Gastrocnemius medialis (tissue), 4 donors: ENCODE results near the gene RPL4. TPM values are rescaled to one million over a fixed set of nuclear protein-coding genes. Genes with fewer than 3 reads are reported as not detected.

Source experiments
- ATAC-seq, 2 donors: fragments of 150-250 bp; one replicate each; pipeline ENCODE4 v1.9.1; 2016
- DNase-seq, 2 donors: peaks; one replicate each; pipeline ENCODE4 v3.0.0-alpha.2; 2019
- H3K27ac ChIP-seq, 4 donors: fragments of 200-600 bp; sonication (generic); 1 replicate in 1 of 4; 2 replicates in 3 of 4; pipeline ENCODE4 v1.5.1; 2016 to 2018; ENCODE audit warnings: mild to moderate bottlenecking in 2 of 4, moderate library complexity in 1 of 4
- H3K27me3 ChIP-seq, 3 donors: fragments of 200-600 bp; sonication (generic) in 2 of 3; 1 replicate in 1 of 3; 2 replicates in 2 of 3; pipeline versions ENCODE4 v1.5.1 to v1.6.0; 2016 to 2019; ENCODE audit warnings: mild to moderate bottlenecking in 1 of 3, moderate library complexity in 1 of 3
- H3K36me3 ChIP-seq, 2 donors: fragments of 200-600 bp; sonication (generic) in 1 of 2; one replicate each; pipeline ENCODE4 v1.5.1; 2017 to 2018
- H3K4me1 ChIP-seq, 2 donors: fragments of 200-600 bp; sonication (generic) in 1 of 2; one replicate each; pipeline ENCODE4 v1.5.1; 2016 to 2017; ENCODE audit warnings: mild to moderate bottlenecking in 2 of 2
- H3K4me3 ChIP-seq, 4 donors: fragments of 200-600 bp; sonication (generic) in 3 of 4; 1 replicate in 1 of 4; 2 replicates in 3 of 4; pipeline ENCODE4 v1.5.1; 2016 to 2019; ENCODE audit warnings: mild to moderate bottlenecking in 2 of 4
- H3K9me3 ChIP-seq, 3 donors: fragments of 200-600 bp; sonication (generic) in 2 of 3; 1 replicate in 1 of 3; 2 replicates in 2 of 3; pipeline ENCODE4 v1.5.1; 2016 to 2019
- POLR2A ChIP-seq, 2 donors: fragments of 450-650 bp; IDR thresholded peaks; one replicate each; pipeline ENCODE4 v1.6.1; 2017; ENCODE audit warnings: antibody characterized with exemption in 2 of 2, mild to moderate bottlenecking in 2 of 2, moderate library complexity in 2 of 2
- in situ Hi-C, 4 donors: fragments of 200-750 bp; cut with MboI; loops; one replicate each; pipeline versions ENCODE4 v1.15.0 to v1.8.0; 2017; ENCODE audit warnings: low sequenced_read_pairs in 4 of 4
- intact Hi-C: fragments of 100-400 bp; cut with DNase I; formaldehyde crosslinking; loops from one replicate; pipeline ENCODE4 v1.15.1; 2023; ENCODE audit warnings: low total_unique reads
- total RNA-seq, 4 donors: library from RNA; depleted of rRNA; stranded (reverse); fragments of >200 nt; gene quantifications; one replicate each; pipeline versions ENCODE4 v1.1.0 to v1.2.3, GENCODE V29; 2016
- TF ChIP-seq, protein P1 (sequence below), 5 experiments: fragments of 450-650 bp in 3 of 5; fragments of 200-600 bp in 2 of 5; sonication (generic) in 2 of 5; IDR thresholded peaks in 4 of 5; conservative IDR thresholded peaks in 1 of 5; 1 replicate in 4 of 5; 2 replicates in 1 of 5; pipeline ENCODE4 v1.5.1; 2016 to 2019; ENCODE audit warnings: antibody characterized with exemption in 5 of 5, mild to moderate bottlenecking in 3 of 5, moderate library complexity in 3 of 5

The RPL4 gene
- total RNA-seq, 4 donors from 2014 or later = 2,613 to 4,567 (median 3,688) TPM

DNA sequence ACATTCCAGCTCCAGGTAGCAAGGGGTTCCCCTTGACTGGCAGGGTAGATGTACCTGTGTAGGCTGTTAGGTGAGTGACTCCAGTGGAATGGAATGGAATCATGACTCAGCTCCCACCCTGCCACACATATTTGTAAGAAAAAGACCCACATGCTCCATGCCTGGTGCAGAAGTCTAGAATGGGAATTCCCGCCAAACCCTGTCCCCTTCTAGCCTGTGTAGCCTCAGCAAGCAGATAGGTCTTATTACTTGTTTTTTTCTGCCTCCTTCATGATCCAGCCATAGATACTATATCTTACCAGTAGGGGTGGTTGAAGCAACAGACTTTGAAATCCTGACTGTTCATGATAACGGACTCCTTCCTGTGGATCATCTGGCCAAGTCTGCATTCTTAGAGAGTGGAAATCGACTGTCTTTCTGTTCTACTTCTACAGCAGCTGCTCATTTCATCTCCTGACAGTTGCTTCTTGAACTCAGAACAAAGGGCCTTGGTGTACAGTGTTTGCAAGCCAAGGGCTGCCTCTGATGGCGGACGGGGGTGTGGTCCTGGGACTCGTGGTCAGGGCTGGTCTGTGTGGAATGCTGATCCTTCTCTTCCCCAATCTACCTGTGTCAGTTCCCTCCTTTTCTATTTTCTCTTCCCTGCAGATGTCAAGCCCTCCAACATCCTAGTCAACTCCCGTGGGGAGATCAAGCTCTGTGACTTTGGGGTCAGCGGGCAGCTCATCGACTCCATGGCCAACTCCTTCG lies 23.4 kb downstream of the RPL4 start:
- Histone ChIP-seq H3K27me3 (no peaks in the 10 kb centered on the region), H3K4me1 (peaks cover 6 to 12% of the 10 kb centered on the region in 2 donors), H3K27ac (no peak overlapping the region), H3K4me3 (no peak overlapping the region), H3K9me3 (no peaks in the 10 kb centered on the region), H3K36me3 (peaks cover 0 to 30% of the 10 kb centered on the region in 2 donors)
- TF ChIP-seq POLR2A (IDR thresholded peaks at IDR 0.05) = no peak
- TF ChIP-seq, protein P1, sequence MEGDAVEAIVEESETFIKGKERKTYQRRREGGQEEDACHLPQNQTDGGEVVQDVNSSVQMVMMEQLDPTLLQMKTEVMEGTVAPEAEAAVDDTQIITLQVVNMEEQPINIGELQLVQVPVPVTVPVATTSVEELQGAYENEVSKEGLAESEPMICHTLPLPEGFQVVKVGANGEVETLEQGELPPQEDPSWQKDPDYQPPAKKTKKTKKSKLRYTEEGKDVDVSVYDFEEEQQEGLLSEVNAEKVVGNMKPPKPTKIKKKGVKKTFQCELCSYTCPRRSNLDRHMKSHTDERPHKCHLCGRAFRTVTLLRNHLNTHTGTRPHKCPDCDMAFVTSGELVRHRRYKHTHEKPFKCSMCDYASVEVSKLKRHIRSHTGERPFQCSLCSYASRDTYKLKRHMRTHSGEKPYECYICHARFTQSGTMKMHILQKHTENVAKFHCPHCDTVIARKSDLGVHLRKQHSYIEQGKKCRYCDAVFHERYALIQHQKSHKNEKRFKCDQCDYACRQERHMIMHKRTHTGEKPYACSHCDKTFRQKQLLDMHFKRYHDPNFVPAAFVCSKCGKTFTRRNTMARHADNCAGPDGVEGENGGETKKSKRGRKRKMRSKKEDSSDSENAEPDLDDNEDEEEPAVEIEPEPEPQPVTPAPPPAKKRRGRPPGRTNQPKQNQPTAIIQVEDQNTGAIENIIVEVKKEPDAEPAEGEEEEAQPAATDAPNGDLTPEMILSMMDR (IDR thresholded peaks at IDR 0.05 in 4 of 5, conservative IDR thresholded peaks at IDR 0.05 in 1 of 5) = no peak
- DNase-seq (no peak), ATAC-seq (no peak)
- intact Hi-C loops (no loop called here), in situ Hi-C loops (no loop called here)

DNA sequence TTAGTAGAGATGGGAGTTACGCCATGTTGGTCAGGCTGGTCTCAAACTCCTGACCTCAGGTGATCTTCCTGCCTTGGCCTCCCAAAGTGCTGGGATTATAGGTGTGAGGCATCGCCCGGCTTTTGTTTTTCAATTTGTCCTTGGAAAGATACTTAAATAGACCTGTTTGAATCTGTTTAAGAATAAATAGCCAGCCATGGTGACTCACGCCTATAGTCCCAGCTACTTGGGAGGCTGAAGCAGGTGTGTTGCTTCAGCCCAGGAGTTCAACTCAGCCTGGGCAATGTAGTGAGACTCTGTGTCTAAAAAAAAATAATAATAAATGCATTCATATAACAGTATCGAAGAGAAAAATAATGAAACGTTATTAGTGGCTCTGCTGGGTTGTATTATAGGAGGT lies 24.4 kb downstream of the RPL4 start:
- intact Hi-C loops = no loop called here

GRCh38 chr15:66477011-66477410 lies 27.6 kb downstream of the RPL4 start:
- H3K27ac ChIP-seq = no peak overlapping the region
- no peaks in the 10 kb centered on the region for H3K27me3 ChIP-seq
- H3K36me3 ChIP-seq = peaks cover 0 to 11% of the 10 kb centered on the region in 2 donors
- in situ Hi-C loops = no loop called here
- H3K4me3 ChIP-seq = no peak overlapping the region
- no peaks in the 10 kb centered on the region for H3K9me3 ChIP-seq
- peaks cover 10 to 20% of the 10 kb centered on the region in 2 donors for H3K4me1 ChIP-seq
- TF ChIP-seq, protein P1 (IDR thresholded peaks at IDR 0.05 in 4 of 5, conservative IDR thresholded peaks at IDR 0.05 in 1 of 5) = no peak
- no peak for TF ChIP-seq POLR2A (IDR thresholded peaks at IDR 0.05)
- no peak for DNase-seq
- intact Hi-C loops = no loop called here
- ATAC-seq = no peak

More for the DNA sequence above, 24.4 kb downstream of the RPL4 start:
- DNase-seq = no peak
- no peak for ATAC-seq
- no peaks in the 10 kb centered on the region for H3K9me3 ChIP-seq
- no peak for TF ChIP-seq POLR2A (IDR thresholded peaks at IDR 0.05)
- TF ChIP-seq, protein P1 (IDR thresholded peaks at IDR 0.05 in 4 of 5, conservative IDR thresholded peaks at IDR 0.05 in 1 of 5) = no peak
- H3K4me3 ChIP-seq = no peak overlapping the region
- no peaks in the 10 kb centered on the region for H3K27me3 ChIP-seq
- H3K36me3 ChIP-seq = peaks cover 0 to 25% of the 10 kb centered on the region in 2 donors
- in situ Hi-C loops = no loop called here
- peaks cover 6 to 12% of the 10 kb centered on the region in 2 donors for H3K4me1 ChIP-seq
- no peak overlapping the region for H3K27ac ChIP-seq

GRCh38 chr15:66476535-66476934 lies 28.1 kb downstream of the RPL4 start:
- DNase-seq (no peak), ATAC-seq (no peak)
- TF ChIP-seq, protein P1 (IDR thresholded peaks at IDR 0.05 in 4 of 5, conservative IDR thresholded peaks at IDR 0.05 in 1 of 5) = no peak
- no peak for TF ChIP-seq POLR2A (IDR thresholded peaks at IDR 0.05)
- H3K27me3 ChIP-seq = no peaks in the 10 kb centered on the region
- H3K27ac ChIP-seq = no peak overlapping the region
- intact Hi-C loops (no loop called here), in situ Hi-C loops (no loop called here)
- H3K4me1 ChIP-seq = peaks cover 10 to 21% of the 10 kb centered on the region in 2 donors
- no peaks in the 10 kb centered on the region for H3K9me3 ChIP-seq
- H3K4me3 ChIP-seq = no peak overlapping the region
- H3K36me3 ChIP-seq = peaks cover 0 to 6% of the 10 kb centered on the region in 2 donors
